ENCODE results near the gene PACSIN2. TPM values are rescaled to one million over a fixed set of nuclear protein-coding genes. Genes with fewer than 3 reads are reported as not detected.

PACSIN2 gene
- total RNA-seq, 1 donor from 2014 or later = 49.8 TPM

DNA sequence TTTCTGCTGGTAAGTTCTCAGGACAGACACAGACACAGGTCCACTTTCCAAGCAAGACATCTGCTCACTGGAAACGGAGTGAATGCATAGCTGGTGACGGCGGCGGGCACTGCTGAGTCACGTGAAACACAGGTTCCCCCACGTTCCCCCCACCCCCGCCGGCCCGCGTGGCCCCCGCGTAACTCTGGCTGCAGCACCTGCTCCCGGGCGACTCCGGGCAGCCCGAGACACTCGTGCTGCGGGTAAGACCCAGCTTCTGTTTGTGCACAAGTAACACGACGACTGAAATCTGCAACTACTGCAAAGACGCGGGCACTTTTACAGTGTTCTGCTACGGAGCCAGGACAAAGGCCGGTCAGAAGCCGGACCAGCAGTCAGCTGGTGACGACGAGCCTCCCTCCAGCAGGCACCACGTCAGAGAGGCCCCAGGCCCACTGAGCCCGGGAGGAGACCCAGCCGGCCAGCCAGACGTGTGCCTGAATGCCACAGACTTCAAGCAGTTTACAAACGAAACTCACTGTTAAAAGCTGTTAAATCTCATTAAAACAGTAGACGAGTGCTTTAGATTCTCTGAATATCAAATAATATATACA is 145.0 kb downstream of the PACSIN2 start:
- Histone ChIP-seq H3K27me3 (ENCODE audit: control insufficient read depth, insufficient read depth, low read length) (no peaks in the 10 kb centered on the region), H3K36me3 (ENCODE audit: control insufficient read depth, insufficient read depth, low read length) (peaks cover 18% of the 10 kb centered on the region), H3K4me3 (ENCODE audit: low read depth, low read length) (no peak overlapping the region)
- DNase-seq (ENCODE audit: low read depth) (no peak), FAIRE-seq (no peak)
- TF ChIP-seq, protein P1, sequence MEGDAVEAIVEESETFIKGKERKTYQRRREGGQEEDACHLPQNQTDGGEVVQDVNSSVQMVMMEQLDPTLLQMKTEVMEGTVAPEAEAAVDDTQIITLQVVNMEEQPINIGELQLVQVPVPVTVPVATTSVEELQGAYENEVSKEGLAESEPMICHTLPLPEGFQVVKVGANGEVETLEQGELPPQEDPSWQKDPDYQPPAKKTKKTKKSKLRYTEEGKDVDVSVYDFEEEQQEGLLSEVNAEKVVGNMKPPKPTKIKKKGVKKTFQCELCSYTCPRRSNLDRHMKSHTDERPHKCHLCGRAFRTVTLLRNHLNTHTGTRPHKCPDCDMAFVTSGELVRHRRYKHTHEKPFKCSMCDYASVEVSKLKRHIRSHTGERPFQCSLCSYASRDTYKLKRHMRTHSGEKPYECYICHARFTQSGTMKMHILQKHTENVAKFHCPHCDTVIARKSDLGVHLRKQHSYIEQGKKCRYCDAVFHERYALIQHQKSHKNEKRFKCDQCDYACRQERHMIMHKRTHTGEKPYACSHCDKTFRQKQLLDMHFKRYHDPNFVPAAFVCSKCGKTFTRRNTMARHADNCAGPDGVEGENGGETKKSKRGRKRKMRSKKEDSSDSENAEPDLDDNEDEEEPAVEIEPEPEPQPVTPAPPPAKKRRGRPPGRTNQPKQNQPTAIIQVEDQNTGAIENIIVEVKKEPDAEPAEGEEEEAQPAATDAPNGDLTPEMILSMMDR (IDR thresholded peaks at IDR 0.05; ENCODE audit: insufficient read depth, low read length, severe bottlenecking) = no peak

DNA sequence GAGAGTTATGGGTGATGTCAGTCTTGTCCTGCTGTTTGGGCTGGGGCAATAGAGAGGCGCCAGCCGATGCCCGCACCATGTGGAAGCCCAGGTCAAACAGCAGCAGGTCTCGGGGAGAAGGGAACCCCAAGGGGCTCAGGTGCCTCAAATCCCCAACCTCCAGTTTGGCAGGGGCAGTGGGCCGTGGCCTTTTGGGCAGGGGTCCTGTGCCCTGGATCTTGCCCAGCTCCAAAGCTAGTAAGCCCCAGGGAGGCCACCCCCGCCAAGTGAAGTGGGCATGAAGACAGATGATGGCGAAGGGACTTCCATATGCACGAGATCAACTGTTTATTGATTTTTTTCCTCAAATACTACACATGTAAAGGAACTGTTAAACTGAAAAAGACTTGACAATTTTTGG is 145.5 kb downstream of the PACSIN2 start:
- no peak for DNase-seq (ENCODE audit: low read depth)
- no peak for FAIRE-seq
- Histone ChIP-seq H3K4me3 (ENCODE audit: low read depth, low read length) (no peak overlapping the region), H3K27me3 (ENCODE audit: control insufficient read depth, insufficient read depth, low read length) (no peaks in the 10 kb centered on the region), H3K36me3 (ENCODE audit: control insufficient read depth, insufficient read depth, low read length) (peaks cover 16% of the 10 kb centered on the region)
- TF ChIP-seq, protein P1 (IDR thresholded peaks at IDR 0.05; ENCODE audit: insufficient read depth, low read length, severe bottlenecking) = no peak

DNA sequence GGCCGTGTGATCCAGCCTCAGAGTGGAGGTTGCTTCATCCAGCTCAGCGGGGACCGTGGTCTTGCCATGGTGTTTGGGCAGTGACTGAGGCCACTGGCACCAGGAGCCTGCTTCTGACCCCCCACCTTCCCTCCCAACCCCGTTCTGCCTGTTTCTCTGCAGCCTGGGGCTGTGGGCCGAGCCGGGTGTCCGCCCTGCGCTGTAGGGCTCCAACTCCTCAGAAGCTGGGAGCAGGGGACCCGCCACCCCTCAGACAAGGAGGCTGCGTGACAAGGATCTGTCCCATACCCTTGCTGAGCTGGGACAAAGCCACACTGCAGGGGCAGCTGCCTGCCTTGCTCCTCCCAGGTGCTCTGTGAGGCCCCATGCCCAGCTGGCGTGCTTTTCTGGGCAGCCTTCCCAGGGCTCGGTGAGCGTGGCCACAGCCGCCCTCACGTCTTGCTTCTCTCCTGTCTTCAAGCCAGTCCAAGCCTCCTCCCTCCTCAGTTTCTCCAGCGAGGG is 146.1 kb downstream of the PACSIN2 start:
- Histone ChIP-seq H3K36me3 (ENCODE audit: control insufficient read depth, insufficient read depth, low read length) (peaks cover 13% of the 10 kb centered on the region), H3K4me3 (ENCODE audit: low read depth, low read length) (no peak overlapping the region), H3K27me3 (ENCODE audit: control insufficient read depth, insufficient read depth, low read length) (no peaks in the 10 kb centered on the region)
- no peak for FAIRE-seq
- TF ChIP-seq, protein P1 (IDR thresholded peaks at IDR 0.05; ENCODE audit: insufficient read depth, low read length, severe bottlenecking) = no peak
- no peak for DNase-seq (ENCODE audit: low read depth)

DNA sequence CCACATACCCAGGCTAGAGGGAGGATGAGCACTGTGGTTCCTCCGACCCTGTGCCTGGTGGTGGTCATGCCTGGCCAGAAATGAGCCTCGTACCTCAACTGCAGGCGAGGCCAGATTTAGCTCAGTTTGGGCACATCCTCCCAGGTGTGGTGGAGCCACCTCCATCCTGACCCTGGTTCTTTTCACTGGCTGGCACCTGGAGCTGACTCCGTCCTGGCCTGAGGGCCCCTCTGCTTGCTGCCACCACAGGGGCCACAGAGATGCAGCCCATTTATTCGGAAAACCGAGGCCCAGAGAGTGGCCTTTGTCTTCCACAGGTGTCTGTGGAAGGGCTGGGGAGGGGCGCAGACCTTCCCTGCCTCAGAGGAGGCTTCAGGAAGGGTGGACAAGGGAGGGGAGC is 148.8 kb downstream of the PACSIN2 start:
- FAIRE-seq = no peak

DNA sequence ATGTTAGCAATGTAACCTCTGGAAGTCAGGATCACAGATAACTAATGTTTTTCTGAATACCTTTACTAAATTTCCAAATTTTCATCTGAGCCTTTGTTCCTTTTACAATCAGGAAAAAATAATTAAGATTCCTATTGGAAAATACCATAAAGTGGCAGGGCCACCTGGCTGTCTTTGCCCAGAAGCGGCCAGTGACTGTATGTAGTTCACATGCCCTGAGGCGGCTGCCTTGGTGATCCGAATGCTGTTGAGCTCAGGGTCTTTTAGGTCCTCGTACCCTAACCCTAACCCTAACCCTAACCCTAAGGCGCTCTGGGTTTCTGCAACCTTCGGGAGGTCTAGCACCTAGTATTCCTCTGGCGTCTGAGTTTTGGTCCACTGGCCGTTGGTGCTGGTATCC is 149.4 kb downstream of the PACSIN2 start:
- FAIRE-seq = no peak
- Histone ChIP-seq H3K4me3 (ENCODE audit: low read depth, low read length) (no peak overlapping the region), H3K27me3 (ENCODE audit: control insufficient read depth, insufficient read depth, low read length) (no peaks in the 10 kb centered on the region), H3K36me3 (ENCODE audit: control insufficient read depth, insufficient read depth, low read length) (no peaks in the 10 kb centered on the region)
- TF ChIP-seq, protein P1 (IDR thresholded peaks at IDR 0.05; ENCODE audit: insufficient read depth, low read length, severe bottlenecking) = no peak
- no peak for DNase-seq (ENCODE audit: low read depth)

More for the DNA sequence above, 148.8 kb downstream of the PACSIN2 start:
- Histone ChIP-seq H3K27me3 (ENCODE audit: control insufficient read depth, insufficient read depth, low read length) (no peaks in the 10 kb centered on the region), H3K36me3 (ENCODE audit: control insufficient read depth, insufficient read depth, low read length) (peaks cover 3% of the 10 kb centered on the region), H3K4me3 (ENCODE audit: low read depth, low read length) (no peak overlapping the region)
- TF ChIP-seq, protein P1 (IDR thresholded peaks at IDR 0.05; ENCODE audit: insufficient read depth, low read length, severe bottlenecking) = no peak
- DNase-seq (ENCODE audit: low read depth) = no peak

Data from bronchial epithelial cell (primary cell).